C4-2B (cell line): ENCODE results near the gene TM9SF3.

Experiments
- H3K27ac ChIP-seq: fragments of 450-650 bp; 2 replicates; pipeline ENCODE4 v1.5.1; 2017
- CTCF ChIP-seq: fragments of 450-650 bp; conservative IDR thresholded peaks from 2 replicates; pipeline ENCODE4 v1.5.1; 2017; ENCODE audit warnings: mild to moderate bottlenecking
- ZFX ChIP-seq: fragments of 450-650 bp; IDR thresholded peaks from 2 replicates; pipeline ENCODE4 v1.6.1; 2017

TM9SF3 gene

GRCh38 chr10:96600337-96600736 is 13.5 kb upstream of the TM9SF3 start:
- TF ChIP-seq ZFX = no peak
- no peak for TF ChIP-seq CTCF
- H3K27ac ChIP-seq = no peak overlapping the region

GRCh38 chr10:96598846-96599245 is 12.0 kb upstream of the TM9SF3 start:
- no peak overlapping the region for H3K27ac ChIP-seq
- no peak for TF ChIP-seq CTCF
- TF ChIP-seq ZFX = no peak

DNA sequence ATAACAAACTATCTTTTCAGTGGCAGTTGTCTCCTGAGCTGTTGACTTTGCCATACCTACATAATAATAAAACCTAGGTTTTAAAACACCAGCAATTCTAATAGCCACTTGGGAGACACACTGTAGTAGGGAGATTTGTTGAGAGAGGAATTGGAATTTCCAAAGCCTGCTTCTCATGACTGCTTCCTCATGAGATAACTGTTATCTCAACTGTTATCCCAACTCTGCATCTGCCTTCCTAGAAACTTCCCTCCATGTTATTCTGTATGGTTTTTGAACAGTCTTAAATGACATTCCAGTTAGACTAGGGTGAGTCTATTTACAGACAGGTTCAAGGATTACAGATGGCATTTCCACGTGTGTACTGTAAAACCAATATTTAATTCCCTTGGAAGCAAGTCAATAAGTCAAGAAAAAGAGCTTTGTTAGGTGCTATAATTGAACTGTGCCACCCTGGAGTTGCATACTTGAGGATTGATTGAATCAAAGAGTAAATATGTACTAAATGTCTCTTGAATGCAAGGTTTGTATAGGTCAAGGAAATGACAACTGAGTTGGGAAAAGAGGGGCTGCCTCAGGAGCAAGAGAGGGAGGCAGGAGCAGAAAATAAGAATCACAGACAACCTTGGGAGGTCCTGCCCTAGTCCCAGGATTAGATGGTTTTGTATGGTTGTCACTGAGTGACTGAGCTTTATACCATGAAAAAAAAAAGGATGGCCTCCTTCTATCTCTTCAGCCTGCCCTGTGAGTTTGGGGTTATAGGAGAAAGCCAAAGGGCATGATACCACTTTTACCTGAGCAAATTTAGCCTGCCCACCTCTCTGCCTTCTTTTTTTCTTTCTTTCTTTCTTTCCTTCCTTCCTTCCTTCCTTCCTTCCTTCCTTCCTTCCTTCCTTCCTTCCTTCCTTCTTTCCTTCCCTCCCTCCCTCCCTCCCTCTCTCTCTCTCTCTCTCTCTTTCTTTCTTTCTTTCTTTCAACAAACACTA is 9.9 kb upstream of the TM9SF3 start:
- TF ChIP-seq ZFX (no peak), CTCF (no peak)
- no peak overlapping the region; the same call in 1 of the 2 replicates for H3K27ac ChIP-seq

DNA sequence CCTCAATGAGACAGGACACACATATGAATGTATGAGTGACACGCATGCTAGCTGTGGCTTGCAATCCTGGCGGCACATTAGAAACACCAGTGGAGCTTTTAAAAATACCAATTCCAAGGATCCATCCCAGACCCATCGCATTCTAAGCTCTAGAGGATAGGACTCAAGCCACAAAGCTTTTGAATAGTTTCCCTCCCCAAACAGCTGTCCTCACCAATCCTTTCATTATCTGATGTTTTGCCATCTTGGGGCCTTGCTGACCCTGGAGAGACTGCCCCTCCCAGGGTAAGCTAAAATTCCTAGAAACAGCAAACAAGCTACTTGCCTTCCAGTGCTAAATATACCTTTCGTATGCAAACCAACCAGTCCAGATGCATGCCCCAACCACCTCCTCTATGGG is 8.9 kb upstream of the TM9SF3 start:
- no peak for TF ChIP-seq ZFX
- no peak for TF ChIP-seq CTCF
- H3K27ac ChIP-seq = no peak overlapping the region; the same call in 1 of the 2 replicates

GRCh38 chr10:96591946-96592345 is 5.1 kb upstream of the TM9SF3 start:
- TF ChIP-seq ZFX = no peak
- no peak for TF ChIP-seq CTCF
- H3K27ac ChIP-seq = no peak overlapping the region

DNA sequence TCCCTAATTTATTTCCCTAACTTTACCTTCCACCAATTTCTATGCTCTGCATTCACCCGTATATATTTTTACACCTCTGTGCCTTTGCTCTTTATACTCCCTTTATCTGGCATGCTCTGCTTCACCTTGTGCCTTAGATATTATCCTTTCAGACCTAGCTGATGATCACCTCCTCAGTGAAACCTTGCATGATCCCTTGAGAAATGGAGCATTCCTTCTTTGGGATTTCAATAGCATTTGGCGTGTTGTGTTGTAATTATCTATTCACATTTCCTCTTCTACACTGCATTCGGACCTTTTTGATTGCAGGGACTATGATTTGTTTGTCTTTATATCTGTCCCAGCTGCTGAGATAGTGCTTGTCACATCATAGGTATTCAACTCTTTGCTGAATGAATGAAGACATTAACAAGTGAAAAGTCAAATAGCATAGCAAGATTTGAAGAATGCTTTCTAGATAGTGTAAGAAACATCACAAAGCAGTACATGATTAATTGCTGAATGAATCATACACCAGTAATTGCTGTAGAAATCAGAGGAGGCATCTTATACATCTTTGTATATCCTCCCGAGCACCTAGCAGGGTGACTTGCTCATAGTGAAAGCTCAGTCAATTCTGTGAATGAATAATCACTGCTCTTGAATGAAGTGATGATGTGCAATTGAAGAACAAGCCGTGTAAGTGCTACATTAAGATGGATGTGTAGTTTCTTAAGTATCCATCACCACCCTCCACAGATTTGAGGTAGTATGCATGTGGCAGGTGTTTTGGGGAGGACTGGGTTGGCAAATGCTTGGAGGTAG is 2.0 kb upstream of the TM9SF3 start:
- TF ChIP-seq CTCF (no peak), ZFX (no peak)
- H3K27ac ChIP-seq = no peak overlapping the region
